LNCaP clone FGC (cell line): ENCODE measurements around the gene CYBC1.
A peak's percentile ranks its signal among the peaks of the same experiment; 100 is the strongest.

Experiments used
- DNase-seq: peaks from one replicate; pipeline ENCODE4 v3.0.0-alpha.2; 2011; ENCODE audit warnings: low read depth
- H3K4me3 ChIP-seq: 2 replicates; pipeline ENCODE4 v1.5.1; 2011; ENCODE audit warnings: mild to moderate bottlenecking, low read depth, low read length, control low read depth
- CTCF ChIP-seq: IDR thresholded peaks from 2 replicates; pipeline ENCODE4 v1.5.1; 2012; ENCODE audit warnings: mild to moderate bottlenecking; ENCODE audit not compliant: control insufficient read depth, insufficient read depth; ENCODE audit errors: extremely low read depth

The CYBC1 gene

GRCh38 chr17:82418001-82418986 is 32.3 kb downstream of the CYBC1 start, which contains the start of the genes HEXD and OGFOD3:
Gene HEXD, plus strand, starts transcription at chr17:82418347. Its CDS starts 1,453 bp downstream, at chr17:82419800.
Gene OGFOD3, minus strand, starts transcription at chr17:82418586. Its CDS starts 101 bp downstream, at chr17:82418485.
- TF ChIP-seq CTCF = no peak
- peak within 1 kb of the TSS; percentile 82 for H3K4me3 ChIP-seq
- peak; percentile 18 for DNase-seq

- no peak for DNase-seq
- TF ChIP-seq CTCF = no peak
- no peak overlapping the region for H3K4me3 ChIP-seq
Measured at GRCh38 chr17:82416771-82417170, 33.8 kb downstream of the CYBC1 start.

- H3K4me3 ChIP-seq = no peak overlapping the region
- TF ChIP-seq CTCF = no peak
- DNase-seq = no peak
Measured at GRCh38 chr17:82416264-82416663, 34.3 kb downstream of the CYBC1 start.

- no peak for TF ChIP-seq CTCF
- no peak overlapping the region for H3K4me3 ChIP-seq
- no peak for DNase-seq
Measured at GRCh38 chr17:82415786-82416185, 34.8 kb downstream of the CYBC1 start.

GRCh38 chr17:82415336-82415735 is 35.2 kb downstream of the CYBC1 start:
- no peak for TF ChIP-seq CTCF
- no peak for DNase-seq
- no peak overlapping the region for H3K4me3 ChIP-seq

- TF ChIP-seq CTCF = peak; percentile 34
- no peak overlapping the region for H3K4me3 ChIP-seq
- peak; percentile 18 for DNase-seq
Measured at GRCh38 chr17:82414548-82415281, 35.8 kb downstream of the CYBC1 start.
